ENCODE measurements around the gene ZNF709.
"Not testable (repeated sequence)": the region's sequence is repeated elsewhere in the genome, so short reads cannot be mapped to it uniquely, and the experiment has no call there.

ZNF709 gene

DNA sequence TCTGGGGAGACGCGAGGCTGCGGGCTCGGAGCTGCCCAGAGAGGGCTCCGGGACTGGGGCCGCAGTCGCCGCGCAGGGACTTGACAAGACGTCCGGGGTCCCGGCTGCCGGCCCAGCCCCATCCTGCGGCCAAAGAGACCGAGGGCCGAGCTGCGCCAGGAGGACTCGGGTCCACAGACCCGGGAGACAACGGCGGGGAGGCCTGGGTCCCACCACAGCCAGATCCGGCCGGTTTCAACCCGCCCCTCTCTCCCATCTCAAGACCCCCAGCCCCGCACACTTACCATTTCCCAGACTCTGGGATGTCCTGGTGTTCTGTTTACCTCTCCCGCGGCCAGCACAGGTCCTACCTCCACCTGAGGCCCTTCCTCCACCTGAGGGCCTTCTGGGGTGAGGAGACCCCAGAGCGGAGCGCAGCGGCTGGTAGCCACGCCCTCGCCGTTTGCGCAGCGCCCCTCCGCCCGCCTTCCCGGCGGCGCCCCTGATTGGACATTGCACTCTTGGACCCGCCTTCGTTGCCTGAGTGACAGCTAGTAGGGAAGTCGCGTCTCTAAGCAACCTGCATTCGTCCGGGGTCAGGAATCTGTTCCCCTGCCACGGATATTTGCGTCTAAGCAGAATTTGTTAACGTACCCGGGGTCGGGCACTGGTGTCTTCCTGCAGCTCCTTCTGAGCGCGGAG, at the start of gene ZNF709:
ZNF709 (minus strand) TSS at position 446 of the 681 bp plus-strand sequence; CDS start at position 287, 159 bp downstream.
- DNase-seq (ENCODE audit: low spot score) = peak; percentile 34

DNA sequence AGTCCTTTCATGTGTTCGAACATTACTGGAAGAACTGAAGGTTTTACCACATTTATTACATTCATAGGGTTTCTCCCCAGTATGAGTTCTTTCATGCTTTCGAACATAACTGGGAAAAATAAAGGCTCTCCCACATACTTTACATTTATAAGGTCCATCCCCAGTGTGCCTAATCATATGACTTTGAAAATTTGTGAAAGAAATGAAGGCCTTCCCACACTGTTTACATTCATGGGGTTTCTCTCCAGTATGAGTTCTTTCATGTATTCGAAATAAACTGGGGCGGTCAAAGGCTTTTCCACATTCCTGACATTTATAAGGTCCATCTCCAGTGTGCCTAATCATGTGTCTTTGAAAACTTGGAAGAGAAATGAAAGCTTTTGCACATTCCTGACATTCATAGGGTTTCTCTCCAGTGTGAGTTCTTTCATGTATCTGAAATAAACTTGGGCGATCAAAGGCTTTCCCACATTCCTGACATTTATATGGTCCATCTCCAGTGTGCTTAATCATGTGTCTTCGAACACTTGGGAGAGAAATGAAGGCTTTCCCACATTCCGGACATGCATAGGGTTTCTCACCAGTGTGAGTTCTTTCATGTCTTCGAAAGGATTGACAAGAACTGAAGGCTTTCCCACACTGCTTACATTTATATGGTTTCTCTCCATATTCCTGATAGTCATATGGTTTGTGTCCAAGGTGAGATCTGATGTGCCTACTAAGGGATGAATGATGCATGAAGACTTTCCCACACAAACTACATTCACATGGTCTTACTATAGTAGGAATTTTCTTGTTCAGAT, 42.6 kb upstream of the ZNF709 start:
- no peak for DNase-seq (ENCODE audit: low spot score)

DNA sequence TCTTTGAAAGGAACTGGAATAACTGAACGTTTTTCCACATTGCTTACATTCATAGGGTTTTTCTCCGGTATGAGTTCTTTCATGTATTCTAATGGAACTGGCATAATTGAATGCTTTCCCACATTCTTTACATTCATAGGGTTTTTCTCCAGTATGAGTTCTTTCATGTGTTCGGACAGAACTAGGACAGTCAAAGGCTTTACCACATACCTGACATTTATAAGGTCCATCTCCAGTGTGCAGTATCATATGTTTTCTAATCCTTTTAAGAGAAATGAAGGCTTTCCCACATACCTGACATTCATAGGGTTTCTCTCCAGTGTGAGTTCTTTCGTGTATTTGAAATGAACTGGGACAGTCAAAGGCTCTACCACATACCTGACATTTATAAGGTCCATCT, 41.9 kb upstream of the ZNF709 start:
- no peak for DNase-seq (ENCODE audit: low spot score)

DNA sequence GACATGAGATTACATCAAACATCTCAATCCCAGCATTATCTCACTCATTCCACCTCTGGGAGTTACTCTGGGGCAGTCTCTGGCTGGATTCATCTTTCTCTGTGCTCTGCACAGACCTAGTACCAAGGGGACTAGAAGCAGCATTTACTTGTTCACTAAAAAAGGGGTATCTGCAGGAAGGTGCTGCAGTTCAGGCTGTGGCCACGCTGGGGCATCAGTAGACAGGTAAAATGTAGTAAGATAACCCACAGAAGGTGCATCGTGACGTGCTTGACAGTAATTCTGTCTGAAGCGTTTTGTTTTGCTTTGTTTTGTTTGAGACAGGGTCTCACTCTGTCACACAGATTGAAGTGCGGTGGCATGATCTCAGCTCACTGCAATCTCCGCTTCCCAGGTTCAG, 37.4 kb upstream of the ZNF709 start:
- no peak for DNase-seq (ENCODE audit: low spot score)

DNA sequence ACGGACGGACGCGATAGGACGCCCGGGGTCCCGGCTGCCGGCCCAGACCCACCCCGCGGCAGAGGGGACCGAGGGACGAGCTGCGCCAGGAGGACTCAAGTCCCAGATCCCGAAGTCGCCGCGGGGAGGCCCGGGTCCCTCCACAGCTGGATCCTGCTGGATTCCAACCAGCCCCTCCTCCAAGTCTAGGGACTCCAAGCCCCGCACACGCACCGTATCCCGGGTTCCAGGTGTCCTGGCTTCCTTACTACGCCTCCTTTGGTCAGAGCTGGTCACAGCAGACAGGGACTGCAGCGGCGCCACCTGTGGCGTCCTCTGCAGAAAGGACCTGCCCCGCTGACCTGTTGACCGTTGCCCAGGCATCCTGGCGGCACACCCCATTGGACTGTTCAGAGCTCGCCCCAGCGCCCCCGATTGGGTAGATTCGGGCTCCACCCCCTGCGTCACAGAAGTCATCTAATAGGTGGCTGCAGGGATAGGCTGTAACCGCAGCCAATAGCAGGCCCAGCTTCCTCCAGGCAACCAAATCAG, 29.0 kb upstream of the ZNF709 start:
- DNase-seq (ENCODE audit: low spot score) = no peak

DNA sequence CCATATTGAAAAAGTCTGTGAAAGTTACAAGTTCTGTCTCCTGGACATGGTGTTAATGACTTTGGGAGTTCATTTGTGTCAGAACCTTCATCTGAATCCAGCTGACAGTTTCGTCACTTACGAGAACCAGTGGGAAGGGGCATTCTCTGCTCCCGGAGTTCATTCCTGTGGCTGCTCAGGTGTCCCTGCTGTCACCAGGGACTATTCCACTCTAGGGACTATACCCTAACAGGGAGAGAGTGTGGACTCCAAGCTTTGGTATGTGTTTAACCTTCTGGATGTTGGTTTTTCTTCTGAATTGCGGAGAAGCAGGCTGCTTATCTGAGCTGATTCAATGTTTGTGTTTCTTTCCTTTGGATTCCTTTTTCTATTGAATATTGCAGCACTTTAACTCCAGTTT, 12.4 kb upstream of the ZNF709 start:
- DNase-seq (ENCODE audit: low spot score) = no peak

DNA sequence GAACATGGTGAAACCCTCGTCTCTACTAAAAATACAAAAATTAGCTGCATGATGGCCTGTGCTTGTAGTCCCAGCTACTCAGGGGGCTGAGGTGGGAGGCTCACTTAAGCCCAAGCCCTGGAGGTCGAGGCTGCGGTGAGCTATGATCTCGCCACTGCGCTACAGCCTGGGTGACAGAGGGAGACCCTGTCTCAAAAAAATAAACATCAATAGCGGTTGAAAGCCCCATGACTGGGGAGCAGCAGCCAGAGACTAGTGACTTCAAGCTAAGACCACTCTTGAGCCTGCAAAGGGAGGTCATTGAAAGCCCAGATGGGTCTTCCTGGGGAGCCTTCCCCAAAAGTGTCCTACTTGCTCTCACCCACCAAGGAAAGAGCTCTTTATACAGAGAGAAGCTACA, 11.9 kb upstream of the ZNF709 start:
- DNase-seq (ENCODE audit: low spot score) = no peak

DNA sequence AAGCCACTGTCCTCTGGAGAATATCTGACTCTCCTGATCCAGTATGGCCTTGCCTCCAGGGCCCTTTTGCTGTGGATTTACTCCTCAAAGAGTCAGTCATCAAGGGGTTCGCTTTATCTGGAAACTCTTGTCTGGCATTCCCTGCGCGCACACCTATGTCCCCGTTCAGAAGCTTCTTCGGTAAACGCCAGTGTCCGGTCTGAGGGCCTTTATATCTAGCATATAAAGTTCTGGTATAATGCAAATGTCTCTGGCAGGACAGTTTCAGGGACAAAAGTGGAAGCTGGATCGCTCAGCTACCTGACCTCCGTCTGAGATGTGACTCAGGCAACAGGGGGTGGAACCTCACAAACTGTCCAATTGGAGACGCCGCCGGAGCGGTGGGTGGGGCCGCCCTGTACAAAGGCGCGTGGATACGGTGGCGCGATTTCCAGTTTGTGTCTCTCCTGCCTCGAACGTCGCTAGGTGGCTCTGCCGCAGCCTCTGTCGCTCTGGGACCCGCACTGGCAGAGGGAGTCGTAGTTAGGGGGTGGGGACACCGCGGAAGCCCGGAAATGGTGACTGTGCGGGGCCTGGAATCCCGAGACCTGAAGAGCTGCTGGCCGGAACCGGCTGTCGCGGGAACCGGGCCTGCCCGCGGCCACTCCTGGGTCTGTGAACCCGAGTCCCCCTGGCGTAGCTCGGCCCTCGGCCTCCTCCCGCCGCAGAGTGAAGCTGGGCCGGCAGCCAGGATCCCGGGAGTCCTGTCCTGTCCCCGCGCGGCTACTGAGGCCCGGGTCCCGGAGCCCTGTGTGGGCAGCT, 10.6 kb upstream of the ZNF709 start:
- DNase-seq (ENCODE audit: low spot score) = peak; percentile 67

DNA sequence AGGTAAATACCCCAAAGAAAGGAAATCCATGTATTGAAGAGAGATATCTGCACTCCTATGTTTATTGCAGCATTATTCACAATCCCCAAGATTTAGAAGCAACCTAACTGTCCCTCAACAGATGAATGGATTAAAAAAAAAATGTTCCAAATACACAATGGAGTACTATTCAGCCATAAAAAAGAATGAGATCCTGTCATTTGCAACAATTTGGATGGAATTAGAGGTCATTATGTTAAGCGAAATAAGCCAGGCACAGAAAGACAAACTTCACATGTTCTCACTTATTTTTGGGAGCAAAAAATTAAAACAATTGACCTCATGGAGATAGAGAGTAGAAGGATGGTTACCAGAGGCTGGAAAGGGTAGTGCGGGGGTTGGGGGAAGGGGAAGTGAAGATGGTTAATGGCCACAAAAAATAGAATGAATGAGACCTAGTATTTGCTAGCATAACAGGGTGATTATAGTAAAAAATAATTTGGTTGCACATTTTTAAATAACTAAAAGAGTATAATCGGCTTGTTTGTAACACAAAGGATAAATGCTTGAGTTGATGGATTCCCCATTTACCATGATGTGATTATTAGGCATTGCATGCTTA, 9.7 kb upstream of the ZNF709 start:
- no peak for DNase-seq (ENCODE audit: low spot score)

DNA sequence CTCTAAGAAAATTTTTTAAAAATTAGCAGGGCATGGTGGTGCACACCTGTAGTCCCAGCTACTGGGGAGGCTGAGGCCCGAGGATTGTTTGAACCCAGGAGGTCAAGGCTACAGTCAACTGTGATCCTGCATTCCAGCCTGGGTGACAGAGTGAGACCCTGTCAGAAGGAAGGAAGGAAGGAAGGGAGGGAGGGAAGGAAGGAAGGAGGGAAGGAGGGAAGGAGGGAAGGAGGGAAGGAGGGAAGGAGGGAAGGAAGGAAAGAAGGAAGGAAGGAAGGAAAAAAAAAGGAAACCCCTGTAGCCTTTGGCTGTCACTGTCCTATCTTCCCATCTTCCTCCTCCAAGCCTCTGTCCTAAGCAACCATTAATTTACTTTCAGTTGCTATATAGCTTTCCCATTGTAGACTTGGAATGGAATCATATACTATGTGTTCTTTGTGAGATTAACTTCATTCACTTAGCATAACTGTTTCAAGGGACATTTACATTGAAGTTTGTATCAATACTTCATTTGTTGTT, 1.7 kb upstream of the ZNF709 start:
- DNase-seq (ENCODE audit: low spot score) = not testable (repeated sequence)

DNA sequence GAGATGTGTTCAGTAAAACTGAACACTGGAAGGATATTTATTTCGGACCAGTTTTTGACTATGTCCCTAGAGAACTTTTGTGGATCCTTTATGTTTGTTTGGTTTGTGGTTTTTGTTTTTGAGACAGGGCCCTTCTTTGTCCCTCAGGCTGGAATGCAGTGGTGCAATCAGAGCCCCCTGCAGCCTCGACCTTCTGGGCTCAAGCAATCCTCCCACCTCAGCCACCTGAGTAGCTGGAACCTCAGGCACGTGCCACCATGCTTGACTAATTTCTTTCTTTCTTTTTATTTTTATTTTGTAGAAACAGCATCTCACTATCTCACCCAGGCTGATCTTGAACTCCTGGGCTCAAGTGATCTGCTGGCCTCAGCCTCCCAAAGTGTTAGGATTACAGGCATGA, 955 bp upstream of the ZNF709 start:
- DNase-seq (ENCODE audit: low spot score) = no peak

DNA sequence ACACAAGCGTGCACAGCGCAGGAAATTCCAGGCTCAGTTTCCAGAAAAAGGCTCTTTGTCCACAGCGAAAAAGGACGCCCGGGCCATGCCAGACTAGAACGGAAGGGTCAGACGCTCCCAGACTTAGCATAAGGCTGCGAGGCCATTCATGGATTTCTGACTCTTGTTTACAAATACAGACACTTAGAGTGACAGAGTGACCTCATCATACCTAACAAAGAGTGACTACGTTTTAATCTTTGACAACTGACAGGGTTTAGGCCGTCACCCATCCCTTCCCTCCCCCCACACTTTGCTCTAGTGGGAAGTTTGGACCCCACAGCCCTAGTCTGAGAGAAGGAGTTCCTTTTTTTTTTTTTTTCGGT, 418 bp upstream of the ZNF709 start:
- no peak for DNase-seq (ENCODE audit: low spot score)

DNA sequence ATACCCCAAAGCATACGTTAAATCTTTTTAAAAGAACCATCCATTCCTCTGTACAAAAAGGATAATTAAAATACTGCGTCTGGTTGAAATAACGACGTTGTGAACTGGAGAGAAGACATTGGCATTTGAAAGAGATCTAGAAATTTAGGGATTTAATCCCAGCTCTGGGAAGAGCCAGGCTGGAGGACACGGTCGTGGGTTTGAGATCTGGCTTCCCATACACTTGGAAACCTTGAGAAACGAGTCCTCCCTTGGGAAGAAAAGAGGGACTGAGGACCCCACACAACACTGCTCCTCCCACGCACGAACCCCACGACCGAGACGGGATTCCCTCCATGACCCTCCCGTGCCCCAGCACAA, 625 bp downstream of the ZNF709 start:
- DNase-seq (ENCODE audit: low spot score) = no peak

DNA sequence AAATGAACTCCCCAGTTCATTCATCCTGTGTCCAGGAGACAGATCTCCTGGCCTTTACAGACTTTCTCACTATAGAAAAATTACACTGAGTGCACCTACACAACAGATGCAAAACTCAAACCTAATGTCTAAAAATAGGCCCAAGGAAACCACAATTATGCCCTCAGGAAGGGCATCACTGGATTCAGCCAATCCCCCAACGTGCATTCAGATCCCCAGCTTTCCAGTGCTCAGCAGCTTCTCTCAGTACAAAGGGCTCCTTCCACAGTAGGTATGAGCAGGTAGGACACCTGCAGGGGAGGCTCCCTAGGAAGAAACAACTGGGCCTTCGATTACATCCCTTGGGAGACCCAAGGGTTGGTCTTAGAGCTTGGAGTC, 2.1 kb downstream of the ZNF709 start:
- no peak for DNase-seq (ENCODE audit: low spot score)

DNA sequence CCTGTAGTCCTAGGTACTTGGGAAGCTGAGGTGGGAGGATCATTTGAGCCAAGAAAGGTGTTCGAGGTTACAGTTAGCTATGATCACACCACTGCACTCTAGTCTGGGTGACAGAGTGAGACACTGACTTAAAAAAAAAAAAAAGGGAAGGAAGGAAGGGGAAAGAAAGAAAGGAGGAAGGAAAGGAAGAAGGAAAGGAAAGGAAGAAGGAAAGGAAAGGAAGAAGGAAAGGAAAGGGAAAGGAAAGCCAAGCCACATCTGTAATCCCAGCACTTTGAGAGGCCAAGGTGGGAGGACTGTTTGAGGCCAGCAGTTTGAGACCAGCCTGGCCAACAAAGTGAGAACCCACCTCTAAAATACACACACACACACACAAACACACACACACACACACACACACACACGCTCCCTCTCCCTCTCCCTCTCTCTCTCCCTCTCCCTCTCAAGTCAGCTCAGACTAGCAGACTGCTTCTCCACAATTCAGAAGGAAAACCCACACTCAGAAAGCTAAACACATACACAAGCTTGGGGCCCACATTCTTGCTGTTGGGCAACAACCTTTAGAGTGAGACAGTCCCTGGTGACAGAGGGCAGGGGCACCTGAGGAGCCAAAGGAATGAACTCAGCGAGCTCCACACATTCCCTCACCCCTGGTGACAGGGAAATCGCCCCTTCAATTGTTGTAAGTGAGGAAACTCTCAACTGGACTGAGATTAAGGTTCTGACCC, 2.7 kb downstream of the ZNF709 start:
- DNase-seq (ENCODE audit: low spot score) = no peak

DNA sequence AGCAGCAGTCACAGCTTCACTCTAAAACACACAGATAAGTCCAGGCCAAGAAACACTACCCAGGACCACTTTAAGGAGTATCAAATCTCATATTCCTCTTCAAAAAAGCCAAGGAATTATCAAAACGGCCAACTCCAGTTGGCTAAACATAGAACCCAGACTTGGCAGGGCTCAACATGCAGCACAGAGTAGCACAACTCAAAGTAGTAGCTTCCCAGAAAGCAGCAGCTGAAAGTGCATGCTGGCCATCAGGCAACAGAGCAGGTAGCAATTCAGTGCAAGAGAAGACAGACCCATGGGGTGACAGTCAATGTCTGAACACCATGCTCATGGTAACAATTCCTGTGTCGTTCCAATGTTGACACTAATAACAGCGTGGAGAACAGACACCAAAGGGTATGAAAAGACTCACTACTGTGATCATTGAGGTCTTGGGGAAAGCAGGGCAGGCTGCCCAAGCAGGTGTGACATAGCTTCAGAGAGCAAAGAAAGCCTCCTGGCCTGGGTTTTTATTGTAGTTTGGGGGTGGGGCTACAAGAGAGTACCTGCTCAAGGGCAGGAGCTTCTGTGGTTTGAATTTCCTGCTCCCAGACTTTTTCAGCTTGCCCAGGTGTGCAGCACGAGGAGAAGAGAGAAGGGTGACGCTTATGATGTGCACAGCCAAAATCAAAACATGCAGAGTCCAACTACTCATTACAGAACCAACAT, 6.2 kb downstream of the ZNF709 start:
- no peak for DNase-seq (ENCODE audit: low spot score)

DNA sequence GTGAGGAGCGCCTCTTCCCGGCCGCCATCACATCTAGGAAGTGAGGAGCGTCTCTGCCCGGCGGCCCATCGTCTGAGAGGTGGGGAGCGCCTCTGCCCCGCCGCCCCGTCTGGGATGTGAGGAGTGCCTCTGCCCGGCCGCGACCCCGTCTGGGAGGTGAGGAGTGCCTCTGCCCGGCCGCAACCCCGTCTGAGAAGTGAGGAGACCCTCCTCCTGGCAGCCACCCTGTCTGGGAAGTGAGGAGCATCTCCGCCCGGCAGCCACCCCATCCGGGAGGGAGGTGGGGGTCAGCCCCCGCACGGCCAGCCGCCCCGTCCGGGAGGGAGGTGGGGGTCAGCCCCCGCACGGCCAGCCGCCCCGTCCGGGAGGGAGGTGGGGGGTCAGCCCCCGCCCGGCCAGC, 17.0 kb downstream of the ZNF709 start:
- DNase-seq (ENCODE audit: low spot score) = not testable (repeated sequence)

DNA sequence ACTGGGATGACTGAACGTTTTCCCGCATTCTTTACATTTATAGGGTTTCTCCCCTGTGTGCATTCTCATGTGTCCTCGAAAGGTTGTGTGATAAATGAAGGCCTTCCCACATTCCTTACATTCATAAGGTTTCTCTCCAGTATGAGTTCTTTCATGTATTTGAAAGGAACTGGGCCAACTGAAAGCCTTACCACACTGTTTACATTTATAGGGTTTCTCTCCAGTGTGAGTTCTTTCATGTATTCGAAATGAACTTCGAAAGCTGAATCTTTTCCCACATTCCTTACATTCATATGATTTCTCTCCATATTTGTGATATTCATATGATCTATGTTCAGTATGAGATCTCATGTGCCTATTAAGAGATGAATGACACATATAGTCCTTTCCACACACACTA, 19.4 kb downstream of the ZNF709 start:
- DNase-seq (ENCODE audit: low spot score) = no peak

DNA sequence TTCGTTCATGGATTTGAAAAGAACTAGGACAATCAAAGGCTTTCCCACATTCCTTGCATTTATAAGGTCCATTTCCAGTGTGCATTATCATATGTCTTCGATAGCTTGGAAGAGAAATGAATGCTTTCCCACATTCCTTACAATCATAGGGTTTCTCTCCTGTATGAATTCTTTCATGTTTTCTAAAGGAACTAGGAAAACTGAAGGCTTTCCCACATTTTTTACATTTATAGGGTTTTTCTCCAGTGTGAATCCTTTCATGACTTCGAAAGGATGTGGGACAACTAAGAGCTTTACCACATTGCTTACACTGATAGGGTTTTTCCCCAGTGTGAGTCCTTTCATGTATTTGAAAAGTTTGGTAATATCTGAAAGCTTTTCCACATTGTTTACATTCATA, 19.8 kb downstream of the ZNF709 start:
- no peak for DNase-seq (ENCODE audit: low spot score)

DNA sequence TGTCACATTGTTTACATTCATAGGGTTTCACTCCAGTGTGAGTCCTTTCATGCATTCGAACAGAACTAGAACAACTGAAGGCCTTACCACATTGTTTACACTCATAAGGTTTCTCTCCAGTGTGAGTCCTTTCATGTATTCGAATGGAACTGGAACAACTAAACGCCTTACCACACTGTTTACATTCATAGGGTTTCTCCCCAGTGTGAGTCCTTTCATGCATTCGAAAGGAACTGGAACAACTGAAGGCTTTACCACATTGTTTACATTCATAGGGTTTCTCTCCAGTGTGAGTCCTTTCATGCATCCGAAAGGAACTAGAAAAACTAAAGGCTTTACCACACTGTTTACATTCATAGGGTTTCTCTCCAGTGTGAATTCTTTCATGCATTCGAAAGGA, 20.5 kb downstream of the ZNF709 start:
- not testable (repeated sequence) for DNase-seq (ENCODE audit: low spot score)

DNA sequence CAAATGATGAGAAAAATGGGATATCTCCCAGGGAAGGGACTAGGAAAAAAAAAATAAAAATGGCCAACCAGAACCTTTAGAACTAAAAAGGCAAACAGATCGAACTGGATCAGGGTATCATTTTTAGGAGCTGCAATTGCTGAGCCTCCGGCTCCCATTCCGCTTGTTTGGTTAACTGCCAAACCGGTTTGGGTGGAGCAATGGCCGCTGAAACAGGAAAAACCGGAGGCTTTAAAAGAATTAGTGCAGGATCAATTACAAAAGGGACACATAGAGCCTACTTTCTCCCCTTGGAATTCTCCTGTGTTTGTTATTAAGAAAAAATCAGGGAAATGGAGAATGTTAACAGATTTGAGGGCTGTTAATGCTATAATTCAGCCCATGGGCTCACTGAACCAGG, 31.1 kb downstream of the ZNF709 start:
- DNase-seq (ENCODE audit: low spot score) = no peak
